ENCODE measurements around the gene CYP20A1.
"Not testable (repeated sequence)": the region's sequence is repeated elsewhere in the genome, so short reads cannot be mapped to it uniquely, and the experiment has no call there.

CYP20A1 gene

GRCh38 chr2:203341741-203342310 is 103.0 kb downstream of the CYP20A1 start:
- no peaks in the 10 kb centered on the region for H3K9me3 ChIP-seq (ENCODE audit: insufficient read depth, low read length, severe bottlenecking)
- no peak overlapping the region for H3K27ac ChIP-seq (ENCODE audit: low read length)
- no peak overlapping the region for H3K4me3 ChIP-seq (ENCODE audit: low read depth in 1 of 2, low read length in 2 of 2)
- peaks cover 22% of the 10 kb centered on the region for H3K36me3 ChIP-seq (ENCODE audit: insufficient read depth, low read length)
- no peak overlapping the region for H3K9ac ChIP-seq (ENCODE audit: low read depth, low read length)
- ATAC-seq (ENCODE audit: insufficient read depth, low read depth) (no peak), DNase-seq (no peak)
- TF ChIP-seq CTCF (IDR thresholded peaks at IDR 0.05; ENCODE audit: borderline replicate concordance, extremely low read depth, low read length, poor library complexity, severe bottlenecking): no peak
- TF ChIP-seq EZH2 (IDR thresholded peaks at IDR 0.05; ENCODE audit: borderline replicate concordance, low read depth, low read length, severe bottlenecking): no peak
- H3K4me2 ChIP-seq (ENCODE audit: insufficient read depth, low read length): no peak overlapping the region
- no peaks in the 10 kb centered on the region for H3K27me3 ChIP-seq (ENCODE audit: insufficient read depth, low read length, poor library complexity)
- H4K20me1 ChIP-seq (ENCODE audit: insufficient read depth, low read length): peaks cover 13% of the 10 kb centered on the region; the same call in 1 of the 2 replicates
- H2AFZ ChIP-seq (ENCODE audit: low read depth, low read length): no peak overlapping the region
- H3K4me1 ChIP-seq (ENCODE audit: insufficient read depth, low read length): no peaks in the 10 kb centered on the region
- peaks cover 88% of the 10 kb centered on the region for H3K79me2 ChIP-seq (ENCODE audit: insufficient read depth, low read length)

GRCh38 chr2:203342374-203342773 is 103.6 kb downstream of the CYP20A1 start:
- not testable (repeated sequence) for H3K4me2 ChIP-seq (ENCODE audit: insufficient read depth, low read length)
- H4K20me1 ChIP-seq (ENCODE audit: insufficient read depth, low read length): peaks cover 13% of the 10 kb centered on the region; the same call in 1 of the 2 replicates
- peaks cover 88% of the 10 kb centered on the region for H3K79me2 ChIP-seq (ENCODE audit: insufficient read depth, low read length)

GRCh38 chr2:203344667-203345066 is 105.8 kb downstream of the CYP20A1 start:
- H3K27me3 ChIP-seq (ENCODE audit: insufficient read depth, low read length, poor library complexity): no peaks in the 10 kb centered on the region
- no peak overlapping the region for H3K4me3 ChIP-seq (ENCODE audit: low read depth in 1 of 2, low read length in 2 of 2)
- no peak for ATAC-seq (ENCODE audit: insufficient read depth, low read depth)
- no peaks in the 10 kb centered on the region for H3K9me3 ChIP-seq (ENCODE audit: insufficient read depth, low read length, severe bottlenecking)
- H3K9ac ChIP-seq (ENCODE audit: low read depth, low read length): no peak overlapping the region
- no peak overlapping the region for H3K27ac ChIP-seq (ENCODE audit: low read length)
- TF ChIP-seq CTCF (IDR thresholded peaks at IDR 0.05; ENCODE audit: borderline replicate concordance, extremely low read depth, low read length, poor library complexity, severe bottlenecking) (no peak), EZH2 (IDR thresholded peaks at IDR 0.05; ENCODE audit: borderline replicate concordance, low read depth, low read length, severe bottlenecking) (no peak)
- no peak for DNase-seq
- no peaks in the 10 kb centered on the region for H3K4me1 ChIP-seq (ENCODE audit: insufficient read depth, low read length)
- peaks cover 88% of the 10 kb centered on the region for H3K79me2 ChIP-seq (ENCODE audit: insufficient read depth, low read length)
- peaks cover 2% of the 10 kb centered on the region; the same call in 1 of the 2 replicates for H4K20me1 ChIP-seq (ENCODE audit: insufficient read depth, low read length)
- H2AFZ ChIP-seq (ENCODE audit: low read depth, low read length): no peak overlapping the region
- H3K36me3 ChIP-seq (ENCODE audit: insufficient read depth, low read length): peaks cover 22% of the 10 kb centered on the region
- no peak overlapping the region for H3K4me2 ChIP-seq (ENCODE audit: insufficient read depth, low read length)

More at GRCh38 chr2:203342374-203342773, 103.6 kb downstream of the CYP20A1 start:
- DNase-seq; H3K27me3 ChIP-seq (ENCODE audit: insufficient read depth, low read length, poor library complexity); ATAC-seq (ENCODE audit: insufficient read depth, low read depth); H3K27ac ChIP-seq (ENCODE audit: low read length); H3K9ac ChIP-seq (ENCODE audit: low read depth, low read length); H2AFZ ChIP-seq (ENCODE audit: low read depth, low read length); H3K4me1 ChIP-seq (ENCODE audit: insufficient read depth, low read length); H3K4me3 ChIP-seq (ENCODE audit: low read depth in 1 of 2, low read length in 2 of 2); H3K9me3 ChIP-seq (ENCODE audit: insufficient read depth, low read length, severe bottlenecking): not testable (repeated sequence)
- peaks cover 22% of the 10 kb centered on the region for H3K36me3 ChIP-seq (ENCODE audit: insufficient read depth, low read length)

- H3K9me3 ChIP-seq (ENCODE audit: insufficient read depth, low read length, severe bottlenecking): no peaks in the 10 kb centered on the region
- H3K36me3 ChIP-seq (ENCODE audit: insufficient read depth, low read length): peaks cover 19% of the 10 kb centered on the region
- TF ChIP-seq EZH2 (IDR thresholded peaks at IDR 0.05; ENCODE audit: borderline replicate concordance, low read depth, low read length, severe bottlenecking): no peak
- TF ChIP-seq CTCF (IDR thresholded peaks at IDR 0.05; ENCODE audit: borderline replicate concordance, extremely low read depth, low read length, poor library complexity, severe bottlenecking): no peak
- DNase-seq (no peak), ATAC-seq (ENCODE audit: insufficient read depth, low read depth) (no peak)
- H3K27me3 ChIP-seq (ENCODE audit: insufficient read depth, low read length, poor library complexity): no peaks in the 10 kb centered on the region
- no peak overlapping the region for H2AFZ ChIP-seq (ENCODE audit: low read depth, low read length)
- no peak overlapping the region for H3K27ac ChIP-seq (ENCODE audit: low read length)
- no peak overlapping the region for H3K4me2 ChIP-seq (ENCODE audit: insufficient read depth, low read length)
- H3K79me2 ChIP-seq (ENCODE audit: insufficient read depth, low read length): peaks cover 86% of the 10 kb centered on the region
- no peaks in the 10 kb centered on the region for H3K4me1 ChIP-seq (ENCODE audit: insufficient read depth, low read length)
- no peak overlapping the region for H3K4me3 ChIP-seq (ENCODE audit: low read depth in 1 of 2, low read length in 2 of 2)
- peaks cover 2% of the 10 kb centered on the region; the same call in 1 of the 2 replicates for H4K20me1 ChIP-seq (ENCODE audit: insufficient read depth, low read length)
- no peak overlapping the region for H3K9ac ChIP-seq (ENCODE audit: low read depth, low read length)
Observed at GRCh38 chr2:203346612-203347011, 107.8 kb downstream of the CYP20A1 start.
